B cell (primary cell): Measurements from ENCODE around the gene ARPP19. TPM values are rescaled to one million over a fixed set of nuclear protein-coding genes. Genes with fewer than 3 reads are reported as not detected.
A peak's percentile ranks its signal among the peaks of the same experiment; 100 is the strongest.

Source experiments
- ATAC-seq: fragments of 200-7000 bp; cut with Tn5 transposase; one replicate; pipeline ENCODE4 v1.10.0; 2021; ENCODE audit warnings: low read depth, mild to moderate bottlenecking, moderate number of reproducible peaks, moderate library complexity
- CTCF ChIA-PET: fragments of 350-600 bp; sonication (Branson Sonifier 250); formaldehyde crosslinking; loops from one replicate; lab custom pipeline; 2021; ENCODE audit warnings: antibody characterized with exemption, inconsistent platforms; lab: Charles Lee
- POLR2A ChIA-PET: fragments of 350-600 bp; sonication (Branson Sonifier 250); formaldehyde crosslinking; loops from one replicate; lab custom pipeline; 2021; ENCODE audit warnings: antibody characterized with exemption; lab: Charles Lee
- DNase-seq: peaks from one replicate; pipeline ENCODE4 v3.0.0; 2013
- H2AFZ ChIP-seq: 2 replicates; pipeline ENCODE4 v1.6.1; 2012; ENCODE audit warnings: mild to moderate bottlenecking, low read depth, low read length; ENCODE audit not compliant: insufficient read depth, poor library complexity, severe bottlenecking
- H3K27ac ChIP-seq, 2 donors: 1 replicate in 1 of 2; 2 replicates in 1 of 2; pipeline ENCODE4 v1.5.1; 2012 to 2013; ENCODE audit warnings: low read length in 2 of 2, mild to moderate bottlenecking in 2 of 2, moderate library complexity in 1 of 2
- H3K27me3 ChIP-seq, 4 experiments: fragments of 200-600 bp in 1 of 4; sonication (generic) in 1 of 4; replicated peaks in 1 of 4; 1 replicate in 2 of 4; 2 replicates in 2 of 4; pipeline versions ENCODE4 v1.6.1 to v1.7.0; 2013 to 2016; ENCODE audit warnings: low read length in 3 of 4, mild to moderate bottlenecking in 2 of 4, mixed read lengths in 1 of 4, moderate library complexity in 1 of 4; ENCODE audit not compliant: insufficient read depth in 4 of 4, control insufficient read depth in 3 of 4; ENCODE audit errors: control extremely low read depth in 1 of 4
- H3K36me3 ChIP-seq, 2 experiments: replicated peaks in 1 of 2; 1 replicate in 1 of 2; 2 replicates in 1 of 2; pipeline versions ENCODE4 v1.6.1 to v1.7.1; 2013; ENCODE audit warnings: low read length in 1 of 2; ENCODE audit not compliant: insufficient read depth in 2 of 2, control insufficient read depth in 1 of 2; ENCODE audit errors: control extremely low read depth in 1 of 2, extremely low read depth in 1 of 2
- H3K4me1 ChIP-seq, 2 donors: fragments of 200-600 bp in 1 of 2; sonication (generic) in 1 of 2; 1 replicate in 1 of 2; 2 replicates in 1 of 2; pipeline versions ENCODE4 v1.5.1 to v1.6.1; 2013 to 2017; ENCODE audit warnings: low read length in 2 of 2; ENCODE audit not compliant: control insufficient read depth in 2 of 2, insufficient read depth in 2 of 2
- H3K4me2 ChIP-seq: replicated peaks from 2 replicates; pipeline ENCODE3; 2012; ENCODE audit warnings: mild to moderate bottlenecking, low read depth, low read length; ENCODE audit not compliant: poor library complexity, severe bottlenecking
- H3K4me3 ChIP-seq, 5 experiments: fragments of 200-600 bp in 1 of 5; sonication (generic) in 1 of 5; 1 replicate in 3 of 5; 2 replicates in 2 of 5; pipeline versions ENCODE4 v1.5.1 to v1.7.0; 2011 to 2016; ENCODE audit warnings: low read length in 4 of 5, mild to moderate bottlenecking in 4 of 5, low read depth in 2 of 5, control low read depth in 1 of 5, moderate library complexity in 1 of 5; ENCODE audit not compliant: insufficient read depth in 1 of 5; ENCODE audit errors: control extremely low read depth in 1 of 5, extremely low read depth in 1 of 5
- H3K79me2 ChIP-seq: fragments of 200-600 bp; sonication (generic); one replicate; pipeline ENCODE4 v1.6.0; 2016; ENCODE audit warnings: low read length; ENCODE audit not compliant: control insufficient read depth, insufficient read depth
- H3K9ac ChIP-seq: fragments of 200-600 bp; sonication (generic); 2 replicates; pipeline ENCODE4 v1.6.1; 2017; ENCODE audit warnings: mild to moderate bottlenecking, low read length, moderate library complexity
- H3K9me3 ChIP-seq, 3 donors: one replicate each; pipeline versions ENCODE4 v1.6.1 to v1.7.1; 2013; ENCODE audit warnings: low read length in 2 of 3; ENCODE audit not compliant: control insufficient read depth in 2 of 3, insufficient read depth in 1 of 3; ENCODE audit errors: control extremely low read depth in 1 of 3
- H4K20me1 ChIP-seq: 2 replicates; pipeline ENCODE4 v1.6.0; 2012; ENCODE audit warnings: mild to moderate bottlenecking, low read length; ENCODE audit not compliant: insufficient read depth, control insufficient read depth, poor library complexity, severe bottlenecking
- H3K27ac Mint-ChIP-seq: one replicate; pipeline ENCODE4 v1.8.0; 2021; ENCODE audit warnings: mixed read lengths
- H3K27me3 Mint-ChIP-seq: one replicate; pipeline ENCODE4 v1.8.0; 2021; ENCODE audit warnings: mixed read lengths
- H3K4me1 Mint-ChIP-seq: one replicate; pipeline ENCODE4 v1.8.0; 2021; ENCODE audit warnings: mixed read lengths
- H3K4me3 Mint-ChIP-seq: one replicate; pipeline ENCODE4 v1.8.0; 2021; ENCODE audit warnings: mixed read lengths
- H3K9me3 Mint-ChIP-seq: one replicate; pipeline ENCODE4 v1.8.0; 2022; ENCODE audit warnings: mixed read lengths; ENCODE audit not compliant: insufficient read depth
- CTCF ChIP-seq: fragments of 200-600 bp; IDR thresholded peaks from one replicate; pipeline ENCODE4 v1.8.0; 2022; ENCODE audit warnings: antibody characterized with exemption, mild to moderate bottlenecking
- EZH2 ChIP-seq: IDR thresholded peaks from 2 replicates; pipeline ENCODE4 v1.6.1; 2012; ENCODE audit warnings: borderline replicate concordance, low read depth, mild to moderate bottlenecking, moderate library complexity, low read length; ENCODE audit not compliant: insufficient read depth, poor library complexity, severe bottlenecking
- WGBS: methylation state at CpG from one replicate; pipeline ENCODE4 v1.1.5; 2013; ENCODE audit warnings: missing lambda C conversion rate; ENCODE audit not compliant: insufficient coverage; 5-methylcytosine and 5-hydroxymethylcytosine counted together
- intact Hi-C: fragments of 100-400 bp; cut with micrococcal nuclease; formaldehyde crosslinking; loops from one replicate; pipeline ENCODE4 v1.10.0; 2022
- polyA plus RNA-seq: library from polyadenylated mRNA; depleted of rRNA; stranded (reverse); fragments of >200 nt; gene quantifications from 2 replicates; pipeline ENCODE4 v1.2.3, GENCODE V29; 2012
- total RNA-seq, 2 donors: library from RNA; stranded (reverse); fragments of 120-200 nt in 1 of 2; gene quantifications; 1 replicate in 1 of 2; 2 replicates in 1 of 2; pipeline versions ENCODE4 v1.2.3 to v1.2.4, GENCODE V29; 2013 to 2022

The ARPP19 gene
- total and polyA plus RNA-seq, 2 donors (not counting 1 experiment from before 2014, with no cell fraction given): 22.0 to 147 TPM

- DNase-seq (no peak), ATAC-seq (no peak)
- H3K9ac ChIP-seq: no peak overlapping the region
- peaks cover 46% of the 10 kb centered on the region for H3K4me1 Mint-ChIP-seq
- no peaks in the 10 kb centered on the region for H3K27me3 ChIP-seq
- peaks cover 15 to 34% of the 10 kb centered on the region in 2 experiments for H3K36me3 ChIP-seq
- CTCF ChIA-PET: interaction anchor here (1.0 to 1.4 kb wide), 3 partner anchors 13 to 227 kb away, joined by 3 to 4 read pairs (median 4); no protein-coding TSS in a partner anchor
- TF ChIP-seq CTCF: no peak
- no peak for TF ChIP-seq EZH2
- H3K9me3 ChIP-seq: no peaks in the 10 kb centered on the region
- no peak overlapping the region for H3K27ac Mint-ChIP-seq
- no peak overlapping the region for H3K4me3 Mint-ChIP-seq
- H3K4me1 ChIP-seq: peaks cover 0 to 4% of the 10 kb centered on the region in 2 donors
- H4K20me1 ChIP-seq: peaks cover 83% of the 10 kb centered on the region
- POLR2A ChIA-PET: interaction anchor here (0.6 kb wide), 1 partner anchor 329 kb away, joined by 4 read pairs; no protein-coding TSS in a partner anchor
- H3K9me3 Mint-ChIP-seq: no peaks in the 10 kb centered on the region
- no peak overlapping the region for H3K27ac ChIP-seq
- no peak overlapping the region for H3K4me3 ChIP-seq
- no peaks in the 10 kb centered on the region for H3K27me3 Mint-ChIP-seq
- no CpG with 5 or more reads among the region's 2 CpGs for WGBS
- intact Hi-C loops: no loop called here
- H2AFZ ChIP-seq: no peak overlapping the region
- no peak overlapping the region for H3K4me2 ChIP-seq
- H3K79me2 ChIP-seq: peaks cover 81% of the 10 kb centered on the region
Observed at GRCh38 chr15:52559575-52559974, 9.3 kb downstream of the ARPP19 start.

GRCh38 chr15:52559022-52559421, 9.8 kb downstream of the ARPP19 start:
- ATAC-seq (no peak), DNase-seq (no peak)
- Mint-ChIP-seq H3K9me3 (no peaks in the 10 kb centered on the region), H3K4me1 (peaks cover 42% of the 10 kb centered on the region), H3K27ac (no peak overlapping the region), H3K27me3 (no peaks in the 10 kb centered on the region), H3K4me3 (peak overlapping the region; percentile 29)
- no peak overlapping the region for H2AFZ ChIP-seq
- H3K9ac ChIP-seq: no peak overlapping the region
- H3K79me2 ChIP-seq: peaks cover 77% of the 10 kb centered on the region
- ChIA-PET POLR2A (no interaction called here), CTCF (interaction anchor here (1.2 to 1.4 kb wide), 2 partner anchors 14 to 27 kb away, joined by 3 to 4 read pairs; no protein-coding TSS in a partner anchor)
- H4K20me1 ChIP-seq: peaks cover 80% of the 10 kb centered on the region
- H3K4me2 ChIP-seq: no peak overlapping the region
- TF ChIP-seq EZH2: no peak
- no peak for TF ChIP-seq CTCF
- WGBS: 76% methylated on average over 3 of the region's 6 CpGs
- H3K36me3 ChIP-seq: peaks cover 12 to 34% of the 10 kb centered on the region in 2 experiments
- no peak overlapping the region for H3K4me3 ChIP-seq
- no peaks in the 10 kb centered on the region for H3K27me3 ChIP-seq
- H3K27ac ChIP-seq: no peak overlapping the region
- intact Hi-C loops: no loop called here
- peaks cover 0 to 3% of the 10 kb centered on the region in 2 donors for H3K4me1 ChIP-seq
- H3K9me3 ChIP-seq: no peaks in the 10 kb centered on the region
